Measurements from ENCODE around the gene CATSPER1.

The CATSPER1 gene

DNA sequence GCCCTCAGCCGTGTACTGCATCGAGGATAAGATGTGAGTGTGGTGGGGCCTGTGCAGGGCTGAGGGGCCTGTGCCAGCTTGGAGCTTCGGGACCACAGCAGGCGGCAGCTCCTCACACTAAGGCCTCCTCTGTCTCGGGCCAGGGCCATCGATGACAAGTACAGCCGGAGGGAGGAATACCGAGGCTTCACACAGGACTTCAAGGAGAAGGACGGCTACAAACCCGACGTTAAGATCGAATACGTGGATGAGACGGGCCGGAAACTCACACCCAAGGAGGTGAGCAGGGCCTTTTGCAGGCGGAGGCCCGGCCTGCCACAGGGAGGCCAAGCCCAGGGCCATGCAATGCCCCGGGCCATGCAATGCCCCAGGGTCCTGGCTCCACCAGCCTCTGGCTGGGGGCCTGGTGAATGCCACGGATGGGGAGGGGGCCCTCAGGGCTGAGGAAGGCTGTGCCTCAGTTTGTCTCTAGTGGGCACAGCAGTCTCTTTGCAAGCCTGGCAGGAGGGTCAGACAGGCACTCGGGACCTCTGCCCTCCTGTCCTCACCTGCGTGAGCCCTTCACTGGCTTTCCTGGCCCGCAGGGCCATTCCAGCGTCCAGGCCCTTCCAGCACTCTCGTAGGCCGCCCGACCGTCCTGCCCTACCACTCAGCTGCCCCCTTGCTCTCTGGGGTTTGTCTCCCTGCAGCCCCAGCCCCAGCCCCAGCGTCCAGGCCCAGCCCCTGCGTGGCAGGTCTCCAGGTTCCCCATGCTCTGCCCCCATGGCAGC lies 48.5 kb downstream of the CATSPER1 start:
- no peak for DNase-seq (ENCODE audit: low read depth)
- no peak overlapping the region for H3K4me3 ChIP-seq (ENCODE audit: low read depth, low read length)
- no peak for TF ChIP-seq CTCF (conservative IDR thresholded peaks at IDR 0.05; ENCODE audit: low read depth, low read length)

DNA sequence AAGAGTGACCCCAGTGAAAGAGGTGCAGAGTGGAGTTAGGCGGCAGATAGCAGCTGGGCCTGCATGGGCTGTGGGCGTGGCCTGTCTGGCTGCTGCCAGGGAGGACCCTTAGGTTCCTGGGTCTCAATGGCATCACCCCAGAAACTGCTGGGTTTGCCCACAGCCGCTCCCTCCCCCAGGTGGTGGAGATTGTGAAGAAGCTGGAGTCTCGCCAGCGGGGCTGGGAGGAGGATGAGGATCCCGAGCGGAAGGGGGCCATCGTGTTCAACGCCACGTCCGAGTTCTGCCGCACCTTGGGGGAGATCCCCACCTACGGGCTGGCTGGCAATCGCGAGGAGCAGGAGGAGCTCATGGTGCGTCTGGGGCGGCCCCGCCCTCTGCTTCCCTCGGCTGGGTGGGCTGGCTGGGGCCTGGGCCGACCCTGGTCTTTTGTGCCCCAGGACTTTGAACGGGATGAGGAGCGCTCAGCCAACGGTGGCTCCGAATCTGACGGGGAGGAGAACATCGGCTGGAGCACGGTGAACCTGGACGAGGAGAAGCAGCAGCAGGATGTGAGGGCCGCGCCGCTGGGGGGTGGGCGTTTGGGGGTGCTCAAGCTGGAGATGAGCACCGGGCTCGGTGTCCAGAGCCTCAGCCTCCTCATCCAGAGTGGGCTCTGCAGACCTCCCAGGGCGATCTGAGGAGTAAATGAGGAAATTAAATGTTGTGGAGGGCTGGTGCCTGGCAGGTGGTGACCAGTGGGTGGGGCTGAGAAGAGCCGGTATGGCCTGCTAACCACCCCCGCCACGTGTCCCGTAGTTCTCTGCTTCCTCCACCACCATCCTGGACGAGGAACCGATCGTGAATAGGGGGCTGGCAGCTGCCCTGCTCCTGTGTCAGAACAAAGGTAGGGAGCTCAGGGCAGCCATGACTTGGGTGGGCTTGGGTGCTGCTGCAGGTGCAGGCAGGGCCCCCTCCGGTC lies 49.8 kb downstream of the CATSPER1 start:
- H3K4me3 ChIP-seq (ENCODE audit: low read depth, low read length) = no peak overlapping the region
- TF ChIP-seq CTCF (conservative IDR thresholded peaks at IDR 0.05; ENCODE audit: low read depth, low read length) = no peak
- no peak for DNase-seq (ENCODE audit: low read depth)

- TF ChIP-seq CTCF (conservative IDR thresholded peaks at IDR 0.05; ENCODE audit: low read depth, low read length) = no peak
- H3K4me3 ChIP-seq (ENCODE audit: low read depth, low read length) = no peak overlapping the region
Observed at GRCh38 chr11:65975771-65976170, 50.5 kb downstream of the CATSPER1 start.

GRCh38 chr11:65973439-65974110 lies 52.7 kb downstream of the CATSPER1 start:
- no peak for DNase-seq (ENCODE audit: low read depth)
- TF ChIP-seq CTCF (conservative IDR thresholded peaks at IDR 0.05; ENCODE audit: low read depth, low read length) = no peak
- no peak overlapping the region for H3K4me3 ChIP-seq (ENCODE audit: low read depth, low read length)

More at GRCh38 chr11:65975771-65976170, 50.5 kb downstream of the CATSPER1 start:
- DNase-seq (ENCODE audit: low read depth) = no peak

- no peak for DNase-seq (ENCODE audit: low read depth)
- no peak overlapping the region for H3K4me3 ChIP-seq (ENCODE audit: low read depth, low read length)
- no peak for TF ChIP-seq CTCF (conservative IDR thresholded peaks at IDR 0.05; ENCODE audit: low read depth, low read length)
Observed at GRCh38 chr11:65972116-65972515, 54.2 kb downstream of the CATSPER1 start.

- peak; percentile 23 for TF ChIP-seq CTCF (conservative IDR thresholded peaks at IDR 0.05; ENCODE audit: low read depth, low read length)
- no peak for DNase-seq (ENCODE audit: low read depth)
- H3K4me3 ChIP-seq (ENCODE audit: low read depth, low read length) = no peak overlapping the region
Observed at GRCh38 chr11:65968600-65969482, 57.4 kb downstream of the CATSPER1 start.

Measured in choroid plexus epithelial cell (primary cell).